ENCODE data around the gene C5orf63.
"Not testable (repeated sequence)": the region's sequence is repeated elsewhere in the genome, so short reads cannot be mapped to it uniquely, and the experiment has no call there.

Gene C5orf63

GRCh38 chr5:127005282-127005681, 68.0 kb downstream of the C5orf63 start:
- FAIRE-seq, result not testable (repeated sequence)

GRCh38 chr5:127004721-127005120, 68.6 kb downstream of the C5orf63 start:
- FAIRE-seq, result no peak

GRCh38 chr5:127003798-127004495, 69.4 kb downstream of the C5orf63 start:
- no peak for FAIRE-seq

- no peak for FAIRE-seq
Measured at GRCh38 chr5:127002390-127002789, 70.9 kb downstream of the C5orf63 start.

- no peak for FAIRE-seq
Measured at GRCh38 chr5:127001621-127002296, 71.5 kb downstream of the C5orf63 start.
